ENCODE measurements around the gene TENT5C.

The TENT5C gene

DNA sequence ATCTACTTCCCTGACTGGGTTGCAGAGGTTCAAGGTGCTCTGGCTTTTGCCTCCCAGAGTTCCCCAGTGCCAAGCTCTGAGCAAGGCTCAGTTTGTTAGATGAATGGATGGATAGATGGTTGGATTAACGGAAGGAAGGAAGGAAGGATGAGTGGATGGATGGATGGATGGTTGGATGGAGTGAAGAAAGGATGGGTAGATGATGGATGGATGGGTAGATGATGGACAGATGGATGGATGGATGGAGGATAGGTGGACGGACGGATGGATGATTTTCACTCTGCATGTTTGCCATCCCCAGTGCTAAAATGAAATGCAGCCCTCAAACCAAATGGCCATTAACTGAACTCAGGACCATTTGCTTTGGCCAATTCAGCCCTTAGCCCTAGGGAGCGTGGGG, 27.4 kb upstream of the TENT5C start:
- H3K4me3 ChIP-seq (ENCODE audit: low read length): no peak overlapping the region
- TF ChIP-seq, protein P1, sequence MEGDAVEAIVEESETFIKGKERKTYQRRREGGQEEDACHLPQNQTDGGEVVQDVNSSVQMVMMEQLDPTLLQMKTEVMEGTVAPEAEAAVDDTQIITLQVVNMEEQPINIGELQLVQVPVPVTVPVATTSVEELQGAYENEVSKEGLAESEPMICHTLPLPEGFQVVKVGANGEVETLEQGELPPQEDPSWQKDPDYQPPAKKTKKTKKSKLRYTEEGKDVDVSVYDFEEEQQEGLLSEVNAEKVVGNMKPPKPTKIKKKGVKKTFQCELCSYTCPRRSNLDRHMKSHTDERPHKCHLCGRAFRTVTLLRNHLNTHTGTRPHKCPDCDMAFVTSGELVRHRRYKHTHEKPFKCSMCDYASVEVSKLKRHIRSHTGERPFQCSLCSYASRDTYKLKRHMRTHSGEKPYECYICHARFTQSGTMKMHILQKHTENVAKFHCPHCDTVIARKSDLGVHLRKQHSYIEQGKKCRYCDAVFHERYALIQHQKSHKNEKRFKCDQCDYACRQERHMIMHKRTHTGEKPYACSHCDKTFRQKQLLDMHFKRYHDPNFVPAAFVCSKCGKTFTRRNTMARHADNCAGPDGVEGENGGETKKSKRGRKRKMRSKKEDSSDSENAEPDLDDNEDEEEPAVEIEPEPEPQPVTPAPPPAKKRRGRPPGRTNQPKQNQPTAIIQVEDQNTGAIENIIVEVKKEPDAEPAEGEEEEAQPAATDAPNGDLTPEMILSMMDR (conservative IDR thresholded peaks at IDR 0.05; ENCODE audit: low read depth, low read length): no peak
- no peak for DNase-seq (ENCODE audit: low read depth)

DNA sequence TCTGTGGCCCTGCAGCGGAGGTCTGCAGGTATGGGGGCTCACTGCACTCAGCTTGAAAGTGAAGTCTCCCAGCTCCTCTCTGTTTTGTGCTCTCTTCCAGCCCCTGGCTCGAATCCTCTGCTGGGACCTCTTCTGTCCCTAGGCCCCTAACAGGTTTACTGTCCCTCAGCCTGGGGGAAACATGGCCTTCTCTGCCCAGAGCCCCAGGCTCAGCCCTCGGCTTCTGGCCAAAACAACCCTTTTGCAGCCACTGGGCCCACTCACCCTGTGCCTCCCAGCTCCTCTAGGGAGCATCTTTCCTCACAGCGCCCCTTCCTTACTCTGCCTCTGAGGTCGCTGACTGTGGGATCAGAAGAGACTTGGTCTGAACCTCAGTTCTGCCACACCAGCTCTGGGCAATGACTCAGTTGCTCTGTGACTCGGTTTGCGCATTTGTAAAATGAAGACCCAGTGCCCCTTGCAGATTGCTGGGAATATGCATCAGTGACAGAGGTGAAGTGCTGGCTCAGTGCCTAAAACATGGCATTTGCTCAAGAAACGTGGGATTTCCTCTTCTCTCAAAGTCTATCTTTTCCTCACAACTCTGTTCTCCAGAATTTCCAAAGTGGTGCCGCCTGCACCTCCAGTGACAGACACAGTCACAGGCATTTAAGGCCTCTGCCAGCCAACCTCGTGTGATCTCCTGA, 26.5 kb upstream of the TENT5C start:
- no peak for DNase-seq (ENCODE audit: low read depth)

DNA sequence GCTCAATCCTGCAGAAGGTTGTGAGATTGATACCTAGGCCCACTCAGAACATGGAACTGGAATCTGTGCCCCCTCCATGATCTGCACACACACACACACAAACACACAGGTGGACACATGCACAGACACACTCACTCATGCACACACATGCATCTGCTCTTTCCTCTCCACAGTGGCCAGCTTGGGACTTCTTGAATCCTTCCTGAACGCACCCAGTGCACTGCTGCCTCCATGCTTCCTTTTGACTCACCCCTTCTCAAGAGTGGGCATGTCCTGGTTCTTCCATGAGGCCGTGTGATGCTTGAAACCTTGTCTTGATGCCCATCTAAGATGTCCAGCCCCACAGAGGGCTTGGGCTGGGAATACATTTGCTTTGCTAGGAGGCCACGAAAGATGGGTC, 25.4 kb upstream of the TENT5C start:
- DNase-seq (ENCODE audit: low read depth): no peak
- H3K4me3 ChIP-seq (ENCODE audit: low read length): no peak overlapping the region
- TF ChIP-seq, protein P1 (conservative IDR thresholded peaks at IDR 0.05; ENCODE audit: low read depth, low read length): no peak

More for the DNA sequence above, 26.5 kb upstream of the TENT5C start:
- H3K4me3 ChIP-seq (ENCODE audit: low read length): no peak overlapping the region
- TF ChIP-seq, protein P1 (conservative IDR thresholded peaks at IDR 0.05; ENCODE audit: low read depth, low read length): no peak

DNA sequence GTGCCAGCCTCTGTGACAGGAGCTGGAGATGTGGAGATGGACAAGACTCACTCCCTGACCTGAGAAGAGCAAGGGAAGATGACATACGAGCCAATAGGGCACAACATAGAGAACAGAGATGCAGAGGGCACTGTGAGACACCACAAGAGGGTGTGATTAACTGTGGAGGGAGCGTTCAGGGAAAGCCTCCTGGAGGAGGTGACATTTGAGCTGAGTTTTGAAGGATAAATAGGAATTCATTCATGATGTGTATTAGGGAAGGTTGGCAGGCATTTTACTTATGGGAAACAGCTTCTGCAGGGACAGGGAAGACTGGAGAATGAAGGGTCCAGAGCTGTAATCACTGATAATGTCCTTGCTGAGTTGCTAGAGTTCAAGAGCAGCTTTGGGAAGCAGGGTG, 25.0 kb upstream of the TENT5C start:
- DNase-seq (ENCODE audit: low read depth): no peak
- TF ChIP-seq, protein P1 (conservative IDR thresholded peaks at IDR 0.05; ENCODE audit: low read depth, low read length): no peak
- no peak overlapping the region for H3K4me3 ChIP-seq (ENCODE audit: low read length)

DNA sequence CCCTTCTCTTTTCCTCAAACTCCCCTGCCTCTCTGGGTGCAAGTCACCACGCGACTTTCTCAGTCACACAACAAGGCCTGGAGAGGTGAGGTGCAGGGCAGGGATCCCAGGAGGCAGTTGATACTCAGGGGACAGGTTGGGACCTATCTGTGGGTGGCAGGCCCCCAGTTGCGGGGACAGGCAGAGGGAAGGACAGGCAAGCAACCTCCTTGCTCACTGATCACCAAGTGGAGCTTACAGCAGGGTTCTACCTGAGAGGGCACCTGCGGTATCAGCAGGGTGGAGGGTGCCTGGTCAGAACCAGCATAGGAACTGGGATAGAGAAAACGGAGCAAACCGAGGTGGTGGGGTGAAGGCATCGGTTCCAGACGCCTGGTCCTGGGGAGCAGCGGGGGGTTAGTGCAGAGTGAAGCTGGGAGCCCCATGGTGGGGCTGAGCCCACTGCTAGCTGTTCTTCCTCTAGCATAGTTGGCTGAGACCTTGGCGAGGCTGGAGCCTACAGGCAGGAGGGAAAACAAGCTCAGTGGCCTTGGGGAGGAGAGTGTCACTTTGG, 24.4 kb upstream of the TENT5C start:
- H3K4me3 ChIP-seq (ENCODE audit: low read length): no peak overlapping the region
- TF ChIP-seq, protein P1 (conservative IDR thresholded peaks at IDR 0.05; ENCODE audit: low read depth, low read length): no peak
- no peak for DNase-seq (ENCODE audit: low read depth)

DNA sequence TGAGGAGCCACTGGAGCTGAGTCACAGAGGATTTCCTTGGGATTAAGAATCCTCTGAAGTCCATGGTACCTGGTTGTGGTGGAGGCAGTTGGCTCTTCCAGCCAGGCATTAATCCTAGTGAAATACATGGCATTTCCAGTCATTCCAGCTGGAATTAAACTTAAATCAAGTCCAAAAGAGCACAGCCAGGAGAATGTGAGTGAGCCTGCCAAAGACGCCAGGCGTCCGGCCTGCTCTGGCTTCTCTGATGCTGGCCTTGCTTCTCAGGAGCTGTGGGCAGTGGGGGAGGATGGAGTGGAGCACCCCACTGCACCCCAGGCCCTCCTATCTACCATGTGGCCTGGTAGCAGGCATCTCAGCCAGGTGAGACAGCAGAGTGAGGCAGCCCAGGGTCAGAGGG, 23.4 kb upstream of the TENT5C start:
- DNase-seq (ENCODE audit: low read depth): peak; percentile 90
- TF ChIP-seq, protein P1 (conservative IDR thresholded peaks at IDR 0.05; ENCODE audit: low read depth, low read length): no peak
- no peak overlapping the region for H3K4me3 ChIP-seq (ENCODE audit: low read length)

DNA sequence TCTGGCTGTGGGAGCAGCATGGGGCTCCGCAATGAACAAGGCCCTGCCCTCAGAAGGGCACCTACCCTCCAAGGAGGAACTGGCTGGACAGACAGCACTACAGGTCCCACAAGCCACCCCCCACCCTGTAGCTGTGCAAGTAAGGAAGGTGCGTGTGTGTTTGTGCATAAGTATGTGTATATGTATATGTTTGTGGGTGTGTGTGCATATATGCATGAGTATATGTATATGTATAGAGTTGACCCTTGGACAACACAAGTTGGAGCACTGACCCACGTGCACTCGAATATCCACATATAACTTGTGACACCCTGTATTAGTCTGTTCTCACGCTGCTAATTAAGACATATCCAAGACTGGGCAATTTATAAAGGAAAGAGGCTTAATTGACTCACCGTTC, 22.6 kb upstream of the TENT5C start:
- TF ChIP-seq, protein P1 (conservative IDR thresholded peaks at IDR 0.05; ENCODE audit: low read depth, low read length): no peak
- no peak for DNase-seq (ENCODE audit: low read depth)
- no peak overlapping the region for H3K4me3 ChIP-seq (ENCODE audit: low read length)

All from retinal pigment epithelial cell (primary cell).